HCT116 (cell line): ENCODE data around the gene TIAM2.

Experiments
- CTCF ChIP-seq, 3 experiments: fragments of 200-600 bp in 1 of 3; sonication (generic) in 1 of 3; IDR thresholded peaks in 2 of 3; conservative IDR thresholded peaks in 1 of 3; 2 replicates each; pipeline ENCODE4 v1.5.1; 2012 to 2017; ENCODE audit warnings: low read depth in 2 of 3, low read length in 2 of 3, antibody characterized with exemption in 1 of 3, borderline replicate concordance in 1 of 3, control low read depth in 1 of 3, mild to moderate bottlenecking in 1 of 3, mixed read lengths in 1 of 3, mixed run types in 1 of 3, moderate library complexity in 1 of 3; ENCODE audit not compliant: insufficient read depth in 1 of 3
- EGR1 ChIP-seq: IDR thresholded peaks from 2 replicates; pipeline ENCODE4 v1.6.1; 2012; ENCODE audit warnings: low read depth
- MAX ChIP-seq: IDR thresholded peaks from 2 replicates; pipeline ENCODE4 v1.6.1; 2012
- POLR2AphosphoS5 ChIP-seq: IDR thresholded peaks from 2 replicates; pipeline ENCODE4 v1.6.1; 2011; ENCODE audit warnings: mild to moderate bottlenecking, low read depth, low read length, moderate library complexity
- SIN3A ChIP-seq: IDR thresholded peaks from 2 replicates; pipeline ENCODE4 v1.6.1; 2012; ENCODE audit warnings: low read depth
- TCF7L2 ChIP-seq: IDR thresholded peaks from 2 replicates; pipeline ENCODE4 v1.7.0; 2011; ENCODE audit warnings: borderline replicate concordance, inconsistent platforms; ENCODE audit not compliant: insufficient read depth, insufficient read length; ENCODE audit errors: extremely low read depth

- TF ChIP-seq EGR1 (no peak), CTCF (IDR thresholded peaks at IDR 0.05 in 2 of 3, conservative IDR thresholded peaks at IDR 0.05 in 1 of 3; ENCODE audit: borderline replicate concordance in 1 of 3, insufficient read depth in 1 of 3, low read depth in 2 of 3, low read length in 2 of 3) (no peak), SIN3A (no peak), POLR2AphosphoS5 (no peak), MAX (no peak), TCF7L2 (no peak)
These were observed 126.6 kb downstream of the TIAM2 start for GRCh38 chr6:155121699-155122098.
